Caco-2 (cell line): ENCODE measurements around the gene SLC18A3. TPM values are rescaled to one million over a fixed set of nuclear protein-coding genes. Genes with fewer than 3 reads are reported as not detected.

Experiments
- BruUV-seq: library from RNA; stranded (reverse); fragments of 400-500 nt; replicated peaks from 2 replicates; lab custom pipeline; 2021; lab: Mats Ljungman, UMichigan
- CTCF ChIA-PET: fragments of 300-600 bp; sonication (Branson Sonifier 250); formaldehyde crosslinking; loops from one replicate; lab custom pipeline; 2022; ENCODE audit warnings: antibody characterized with exemption; lab: Charles Lee
- POLR2A ChIA-PET: fragments of 300-600 bp; sonication (Branson Sonifier 250); formaldehyde crosslinking; loops from one replicate; lab custom pipeline; 2022; ENCODE audit warnings: antibody characterized with exemption; lab: Charles Lee
- DNase-seq, 2 experiments: peaks; one replicate each; pipeline versions ENCODE4 v3.0.0 to v3.0.0-alpha.2; 2020 to 2022
- H3K27me3 ChIP-seq: replicated peaks from 2 replicates; pipeline ENCODE4 v1.6.0; 2011; ENCODE audit warnings: low read length; ENCODE audit not compliant: control insufficient read depth, insufficient read depth
- H3K36me3 ChIP-seq: 2 replicates; pipeline ENCODE4 v1.5.1; 2011; ENCODE audit warnings: low read length; ENCODE audit not compliant: control insufficient read depth, insufficient read depth
- H3K4me1 ChIP-seq: fragments of 250-450 bp; sonication (Bioruptor Pico); 2 replicates; pipeline ENCODE4 v1.5.1; 2020; ENCODE audit warnings: mild to moderate bottlenecking
- H3K4me3 ChIP-seq: 2 replicates; pipeline ENCODE4 v1.5.1; 2011; ENCODE audit warnings: low read depth, mild to moderate bottlenecking, control low read depth, low read length
- H3K9me3 ChIP-seq: fragments of 250-450 bp; sonication (Bioruptor Pico); 2 replicates; pipeline ENCODE4 v1.5.1; 2020; ENCODE audit warnings: mild to moderate bottlenecking, moderate library complexity
- H3K27ac Mint-ChIP-seq: one replicate; pipeline ENCODE4 v1.8.0; 2022; ENCODE audit warnings: mixed read lengths; ENCODE audit not compliant: unreplicated experiment
- H3K27me3 Mint-ChIP-seq: one replicate; pipeline ENCODE4 v1.8.0; 2022; ENCODE audit warnings: mixed read lengths; ENCODE audit not compliant: insufficient read depth, unreplicated experiment
- H3K36me3 Mint-ChIP-seq: one replicate; pipeline ENCODE4 v1.8.0; 2022; ENCODE audit warnings: mild to moderate bottlenecking, mixed read lengths; ENCODE audit not compliant: insufficient read depth, unreplicated experiment
- H3K4me1 Mint-ChIP-seq: one replicate; pipeline ENCODE4 v1.8.0; 2022; ENCODE audit warnings: low read depth, mixed read lengths; ENCODE audit not compliant: unreplicated experiment
- H3K4me3 Mint-ChIP-seq: one replicate; pipeline ENCODE4 v1.8.0; 2022; ENCODE audit warnings: mild to moderate bottlenecking, moderate library complexity, mixed read lengths; ENCODE audit not compliant: unreplicated experiment
- H3K9me3 Mint-ChIP-seq: one replicate; pipeline ENCODE4 v1.8.0; 2022; ENCODE audit warnings: mixed read lengths; ENCODE audit not compliant: unreplicated experiment
- CTCF ChIP-seq, 2 experiments: fragments of 200-600 bp in 1 of 2; IDR thresholded peaks; 1 replicate in 1 of 2; 2 replicates in 1 of 2; pipeline versions ENCODE4 v1.5.1 to v1.8.0; 2011 to 2022; ENCODE audit warnings: antibody characterized with exemption in 1 of 2, control low read depth in 1 of 2, inconsistent platforms in 1 of 2, low read depth in 1 of 2, low read length in 1 of 2, mild to moderate bottlenecking in 1 of 2, moderate library complexity in 1 of 2; ENCODE audit not compliant: insufficient read depth in 1 of 2, severe bottlenecking in 1 of 2, unreplicated experiment in 1 of 2
- intact Hi-C: fragments of 100-400 bp; cut with micrococcal nuclease; formaldehyde crosslinking; loops from one replicate; pipeline ENCODE4 v1.10.0; 2022; ENCODE audit not compliant: unreplicated experiment
- total RNA-seq: library from RNA; stranded (reverse); gene quantifications from 2 replicates; pipeline ENCODE4 v1.2.3, GENCODE V29; 2022

The SLC18A3 gene
- total RNA-seq, 1 experiment from 2014 or later: not detected

- Histone ChIP-seq H3K9me3 (peaks cover 6% of the 10 kb centered on the region), H3K27me3 (no peaks in the 10 kb centered on the region), H3K4me1 (no peaks in the 10 kb centered on the region; the same call in 1 of the 2 replicates), H3K36me3 (no peaks in the 10 kb centered on the region), H3K4me3 (no peak overlapping the region)
- H3K9me3 Mint-ChIP-seq: no peaks in the 10 kb centered on the region
- ChIA-PET POLR2A (no interaction called here), CTCF (no interaction called here)
- no peak for DNase-seq
- H3K27me3 Mint-ChIP-seq: no peaks in the 10 kb centered on the region
- no peak overlapping the region for H3K4me3 Mint-ChIP-seq
- intact Hi-C loops: no loop called here
- no peaks in the 10 kb centered on the region for H3K36me3 Mint-ChIP-seq
- TF ChIP-seq CTCF (IDR thresholded peaks at IDR 0.05; ENCODE audit: insufficient read depth in 1 of 2, low read depth in 1 of 2, low read length in 1 of 2, severe bottlenecking in 1 of 2, unreplicated experiment in 1 of 2): no peak
- no peaks in the 10 kb centered on the region for H3K4me1 Mint-ChIP-seq
- no TSS peak for BruUV-seq
- no peak overlapping the region for H3K27ac Mint-ChIP-seq
These were observed 22.1 kb upstream of the SLC18A3 start for GRCh38 chr10:49587981-49588380.

- peak; percentile 97 to 99 for TF ChIP-seq CTCF (IDR thresholded peaks at IDR 0.05; ENCODE audit: insufficient read depth in 1 of 2, low read depth in 1 of 2, low read length in 1 of 2, severe bottlenecking in 1 of 2, unreplicated experiment in 1 of 2)
- Histone ChIP-seq H3K4me1 (no peaks in the 10 kb centered on the region), H3K27me3 (no peaks in the 10 kb centered on the region), H3K4me3 (no peak overlapping the region), H3K9me3 (peaks cover 6% of the 10 kb centered on the region), H3K36me3 (no peaks in the 10 kb centered on the region)
- Mint-ChIP-seq H3K27ac (no peak overlapping the region), H3K36me3 (peaks cover 4% of the 10 kb centered on the region), H3K27me3 (no peaks in the 10 kb centered on the region), H3K4me3 (no peak overlapping the region), H3K4me1 (no peaks in the 10 kb centered on the region), H3K9me3 (no peaks in the 10 kb centered on the region)
- CTCF ChIA-PET: interaction anchor here (0.5 to 1.5 kb wide), 15 partner anchors 17 to 642 kb away, joined by 3 to 5 read pairs (median 3); partner anchors contain the start of gene ERCC6
- POLR2A ChIA-PET: no interaction called here
- BruUV-seq: no TSS peak
- peak; percentile 82 to 87 for DNase-seq
- intact Hi-C loops: loop anchor here (1.0 to 10.0 kb wide), 3 partner anchors 54 to 682 kb away; partner anchors contain the start of gene ERCC6
These were observed 17.2 kb upstream of the SLC18A3 start for GRCh38 chr10:49592726-49593563.

GRCh38 chr10:49593564-49593875 lies 16.6 kb upstream of the SLC18A3 start:
- intact Hi-C loops: loop anchor here (1.0 to 10.0 kb wide), 3 partner anchors 55 to 682 kb away; partner anchors contain the start of gene ERCC6
- H3K36me3 Mint-ChIP-seq: peaks cover 4% of the 10 kb centered on the region

More at GRCh38 chr10:49593564-49593875, 16.6 kb upstream of the SLC18A3 start:
- BruUV-seq: no TSS peak
- Mint-ChIP-seq H3K27me3 (no peaks in the 10 kb centered on the region), H3K4me3 (no peak overlapping the region), H3K4me1 (no peaks in the 10 kb centered on the region), H3K9me3 (no peaks in the 10 kb centered on the region), H3K27ac (no peak overlapping the region)
- CTCF ChIA-PET: interaction anchor here (0.5 to 1.5 kb wide), 14 partner anchors 26 to 641 kb away, joined by 3 to 5 read pairs (median 3); partner anchors contain the start of gene ERCC6
- peaks cover 6% of the 10 kb centered on the region for H3K9me3 ChIP-seq
- no peak overlapping the region for H3K4me3 ChIP-seq
- no peak for TF ChIP-seq CTCF (IDR thresholded peaks at IDR 0.05; ENCODE audit: insufficient read depth in 1 of 2, low read depth in 1 of 2, low read length in 1 of 2, severe bottlenecking in 1 of 2, unreplicated experiment in 1 of 2)
- H3K4me1 ChIP-seq: peaks cover 3% of the 10 kb centered on the region
- POLR2A ChIA-PET: no interaction called here
- DNase-seq: no peak
- H3K27me3 ChIP-seq: no peaks in the 10 kb centered on the region
- H3K36me3 ChIP-seq: no peaks in the 10 kb centered on the region
